Mucosa of rectum (tissue), 2 donors: ENCODE results near the gene TIAM2.

Source experiments
- H3K27ac ChIP-seq, 2 donors: one replicate each; pipeline ENCODE4 v1.7.0; 2013; ENCODE audit warnings: inconsistent platforms in 2 of 2, low read depth in 2 of 2, low read length in 2 of 2
- H3K27me3 ChIP-seq, 2 donors: one replicate each; pipeline ENCODE4 v1.7.0; 2013; ENCODE audit warnings: low read length in 2 of 2; ENCODE audit not compliant: control insufficient read depth in 2 of 2, insufficient read depth in 2 of 2
- H3K36me3 ChIP-seq, 2 donors: one replicate each; pipeline ENCODE4 v1.7.0; 2013; ENCODE audit warnings: low read length in 2 of 2; ENCODE audit not compliant: control insufficient read depth in 2 of 2, insufficient read depth in 2 of 2
- H3K4me1 ChIP-seq, 2 donors: one replicate each; pipeline ENCODE4 v1.7.0; 2013; ENCODE audit warnings: low read length in 2 of 2, mild to moderate bottlenecking in 1 of 2; ENCODE audit not compliant: control insufficient read depth in 2 of 2, insufficient read depth in 2 of 2
- H3K4me3 ChIP-seq, 2 donors: one replicate each; pipeline ENCODE4 v1.7.0; 2013; ENCODE audit warnings: low read length in 2 of 2
- H3K9ac ChIP-seq, 2 donors: one replicate each; pipeline ENCODE4 v1.7.0; 2013; ENCODE audit warnings: low read length in 2 of 2, low read depth in 1 of 2, mild to moderate bottlenecking in 1 of 2
- H3K9me3 ChIP-seq, 2 donors: one replicate each; pipeline ENCODE4 v1.7.0; 2013; ENCODE audit warnings: low read length in 2 of 2; ENCODE audit not compliant: control insufficient read depth in 2 of 2
- donor health status: healthy.
- donor health status: Normal muscosa, but diverticular disease.

The TIAM2 gene

DNA sequence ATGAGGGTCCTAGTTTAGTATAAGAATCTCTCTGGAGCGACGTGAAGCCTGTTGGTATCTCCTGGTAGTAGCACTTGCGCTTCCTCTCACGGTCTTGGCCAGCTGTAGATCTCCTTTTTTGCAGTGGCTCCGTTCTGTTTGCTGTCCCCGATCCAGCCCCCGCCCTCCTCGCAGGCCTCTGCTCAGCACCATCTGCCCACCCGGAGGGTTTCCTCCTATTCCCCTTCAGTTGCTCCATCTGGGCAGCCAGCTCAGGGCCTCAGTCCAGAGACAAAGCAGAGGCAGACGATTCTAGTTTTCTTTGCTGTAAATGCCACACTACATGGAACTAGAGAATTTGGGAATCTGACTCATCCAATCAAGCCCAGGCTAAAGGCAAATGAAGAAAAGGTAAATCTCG is 126.6 kb downstream of the TIAM2 start:
- Histone ChIP-seq H3K9ac (no peak overlapping the region), H3K27me3 (no peaks in the 10 kb centered on the region), H3K4me1 (no peaks in the 10 kb centered on the region), H3K4me3 (no peak overlapping the region), H3K27ac (no peak overlapping the region), H3K9me3 (no peaks in the 10 kb centered on the region), H3K36me3 (no peaks in the 10 kb centered on the region)

DNA sequence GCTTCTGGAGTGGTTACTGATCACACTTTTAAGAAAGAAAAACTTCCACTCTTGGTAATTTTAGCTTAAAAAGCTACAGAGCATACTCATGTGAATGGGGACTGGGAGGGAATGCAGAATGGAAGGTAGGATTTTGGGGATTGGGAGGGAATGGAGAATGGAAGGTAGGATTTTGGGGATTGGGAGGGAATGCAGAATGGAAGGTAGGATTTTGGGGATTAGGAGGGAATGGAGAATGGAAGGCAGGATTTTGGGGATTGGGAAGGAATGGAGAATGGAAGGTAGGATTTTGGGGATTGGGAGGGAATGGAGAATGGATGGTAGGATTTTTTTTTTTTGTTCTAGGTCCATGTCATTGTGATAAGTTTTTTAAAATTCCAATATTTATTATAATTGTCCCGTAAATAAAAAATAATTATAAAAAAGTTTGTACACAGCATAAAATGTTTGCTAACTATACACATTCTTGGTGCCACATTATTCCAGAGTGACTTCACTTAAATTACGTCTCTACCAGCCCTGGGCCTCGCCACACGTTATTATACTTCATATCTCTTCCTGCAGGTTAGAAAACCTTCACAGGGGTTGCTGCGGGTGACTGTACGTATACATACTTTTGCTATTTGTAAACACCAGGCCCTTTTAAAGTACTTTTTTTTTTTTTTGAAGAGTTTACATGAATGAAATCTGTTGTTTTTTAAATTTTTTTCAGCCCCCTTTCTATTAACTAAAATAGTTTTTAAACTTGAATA is 127.3 kb downstream of the TIAM2 start:
- no peak overlapping the region for H3K4me3 ChIP-seq
- H3K36me3 ChIP-seq = no peaks in the 10 kb centered on the region
- H3K9ac ChIP-seq = no peak overlapping the region
- H3K9me3 ChIP-seq = no peaks in the 10 kb centered on the region
- H3K27me3 ChIP-seq = no peaks in the 10 kb centered on the region
- no peak overlapping the region for H3K27ac ChIP-seq
- no peaks in the 10 kb centered on the region for H3K4me1 ChIP-seq

DNA sequence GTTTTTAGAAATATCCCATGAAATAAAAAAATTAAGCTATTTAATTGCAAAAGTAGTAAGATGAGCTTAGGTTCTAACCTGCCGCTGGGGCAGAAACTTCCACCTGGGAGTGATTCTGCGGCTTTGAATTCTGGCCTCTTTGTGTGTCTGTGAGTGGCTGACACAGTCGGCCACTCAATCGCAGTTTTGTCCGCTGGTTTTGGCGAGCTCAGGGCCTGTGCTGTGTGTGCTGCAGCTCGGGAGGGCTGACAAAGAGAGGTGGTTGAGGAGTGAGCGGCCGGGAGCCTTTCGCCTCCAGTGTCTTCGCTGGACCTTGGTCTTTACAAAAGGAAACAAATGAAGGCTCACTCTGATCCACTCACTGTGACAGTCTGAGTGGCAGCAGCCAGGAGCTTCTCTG is 128.4 kb downstream of the TIAM2 start:
- Histone ChIP-seq H3K36me3 (no peaks in the 10 kb centered on the region), H3K27ac (no peak overlapping the region), H3K9ac (no peak overlapping the region), H3K4me3 (no peak overlapping the region), H3K9me3 (no peaks in the 10 kb centered on the region), H3K4me1 (no peaks in the 10 kb centered on the region), H3K27me3 (no peaks in the 10 kb centered on the region)

DNA sequence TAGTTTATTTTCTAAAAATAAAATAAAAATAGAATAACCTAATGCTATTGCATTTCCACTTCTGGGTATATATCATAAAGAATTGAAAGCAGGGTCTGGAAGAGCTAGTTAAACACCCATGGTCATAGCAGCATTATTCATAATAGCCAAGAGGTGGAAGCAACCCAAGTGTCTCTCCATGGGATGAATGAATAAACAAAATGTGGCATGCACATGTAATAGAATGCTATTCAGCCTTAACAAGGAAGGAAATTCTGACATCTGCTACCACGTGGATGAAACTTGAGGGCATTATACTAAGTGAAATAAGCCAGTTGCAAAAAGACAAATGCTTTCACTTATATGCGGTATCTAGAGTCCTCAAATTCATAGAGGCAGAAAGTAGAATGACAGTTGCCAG is 130.8 kb downstream of the TIAM2 start:
- Histone ChIP-seq H3K27ac (no peak overlapping the region), H3K9me3 (no peaks in the 10 kb centered on the region), H3K4me3 (no peak overlapping the region), H3K36me3 (no peaks in the 10 kb centered on the region), H3K4me1 (no peaks in the 10 kb centered on the region), H3K27me3 (no peaks in the 10 kb centered on the region), H3K9ac (no peak overlapping the region)

DNA sequence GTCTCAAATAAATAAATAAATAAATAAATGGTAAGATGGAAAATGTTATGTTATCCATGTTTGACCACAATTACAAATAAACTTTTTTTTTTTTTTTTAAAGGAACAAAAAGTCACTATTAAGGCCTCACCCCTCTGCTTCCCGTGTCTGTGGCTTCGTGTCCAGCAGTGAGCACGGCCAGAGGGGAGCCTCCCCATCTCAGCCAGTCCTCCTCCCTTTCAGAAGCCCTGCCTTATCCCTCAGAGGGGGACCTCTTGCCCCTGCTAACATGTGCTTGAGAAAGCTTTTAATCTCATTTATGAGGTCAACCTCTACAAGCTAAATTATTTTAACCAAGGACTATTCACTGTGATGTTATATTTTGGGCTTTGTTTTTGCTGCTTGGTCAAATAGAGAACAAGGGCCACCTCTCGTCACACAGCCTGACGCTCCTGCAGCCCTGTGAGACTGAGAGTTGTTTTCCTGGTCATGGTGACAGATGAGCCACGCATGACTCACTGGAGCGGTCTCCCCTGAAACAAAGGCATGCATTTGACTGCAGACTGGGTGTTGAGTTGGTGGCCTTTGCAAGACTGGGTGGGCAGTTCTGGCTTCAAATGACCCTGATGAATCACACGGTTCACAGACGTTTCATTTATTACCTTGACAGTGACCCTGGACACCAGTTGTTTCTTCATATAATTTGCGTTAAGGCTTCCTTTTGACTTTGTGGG is 131.8 kb downstream of the TIAM2 start:
- Histone ChIP-seq H3K9ac (no peak overlapping the region), H3K27ac (no peak overlapping the region), H3K9me3 (no peaks in the 10 kb centered on the region), H3K27me3 (no peaks in the 10 kb centered on the region), H3K36me3 (no peaks in the 10 kb centered on the region), H3K4me3 (no peak overlapping the region), H3K4me1 (no peaks in the 10 kb centered on the region)

DNA sequence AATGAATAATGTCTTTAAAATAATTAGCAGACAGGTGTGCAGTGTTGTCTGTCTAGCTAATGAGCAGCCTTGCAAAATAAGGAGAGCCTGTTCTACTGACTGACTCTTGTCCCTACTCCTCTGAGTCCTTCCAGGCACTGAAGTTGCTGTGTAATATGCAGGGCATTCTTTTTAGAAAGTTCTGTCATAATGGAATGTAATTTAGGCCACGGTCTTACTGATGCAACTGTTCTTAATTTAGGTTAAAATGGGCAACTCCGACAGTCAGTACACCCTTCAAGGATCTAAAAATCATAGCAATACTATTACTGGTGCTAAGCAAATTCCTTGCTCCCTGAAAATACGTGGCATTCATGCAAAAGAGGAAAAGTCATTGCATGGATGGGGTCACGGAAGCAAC is 133.9 kb downstream of the TIAM2 start:
- Histone ChIP-seq H3K4me3 (no peak overlapping the region), H3K9me3 (no peaks in the 10 kb centered on the region), H3K27me3 (no peaks in the 10 kb centered on the region), H3K36me3 (no peaks in the 10 kb centered on the region), H3K4me1 (no peaks in the 10 kb centered on the region), H3K27ac (no peak overlapping the region), H3K9ac (no peak overlapping the region)

DNA sequence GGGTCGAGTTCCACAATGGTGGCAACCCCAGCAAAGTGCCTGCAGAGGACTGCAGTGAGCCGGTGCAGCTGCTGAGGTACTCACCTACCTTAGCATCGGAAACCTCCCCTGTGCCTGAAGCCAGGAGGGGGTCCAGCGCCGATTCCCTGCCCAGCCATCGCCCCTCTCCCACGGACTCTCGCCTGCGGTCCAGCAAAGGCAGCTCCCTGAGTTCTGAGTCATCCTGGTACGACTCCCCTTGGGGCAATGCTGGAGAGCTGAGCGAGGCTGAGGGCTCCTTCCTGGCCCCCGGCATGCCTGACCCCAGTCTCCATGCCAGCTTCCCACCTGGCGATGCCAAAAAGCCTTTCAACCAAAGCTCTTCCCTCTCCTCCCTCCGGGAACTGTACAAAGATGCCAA is 134.6 kb downstream of the TIAM2 start:
- no peak overlapping the region for H3K9ac ChIP-seq
- no peaks in the 10 kb centered on the region for H3K27me3 ChIP-seq
- no peaks in the 10 kb centered on the region for H3K36me3 ChIP-seq
- no peak overlapping the region for H3K27ac ChIP-seq
- no peaks in the 10 kb centered on the region for H3K9me3 ChIP-seq
- no peak overlapping the region for H3K4me3 ChIP-seq
- no peaks in the 10 kb centered on the region for H3K4me1 ChIP-seq

DNA sequence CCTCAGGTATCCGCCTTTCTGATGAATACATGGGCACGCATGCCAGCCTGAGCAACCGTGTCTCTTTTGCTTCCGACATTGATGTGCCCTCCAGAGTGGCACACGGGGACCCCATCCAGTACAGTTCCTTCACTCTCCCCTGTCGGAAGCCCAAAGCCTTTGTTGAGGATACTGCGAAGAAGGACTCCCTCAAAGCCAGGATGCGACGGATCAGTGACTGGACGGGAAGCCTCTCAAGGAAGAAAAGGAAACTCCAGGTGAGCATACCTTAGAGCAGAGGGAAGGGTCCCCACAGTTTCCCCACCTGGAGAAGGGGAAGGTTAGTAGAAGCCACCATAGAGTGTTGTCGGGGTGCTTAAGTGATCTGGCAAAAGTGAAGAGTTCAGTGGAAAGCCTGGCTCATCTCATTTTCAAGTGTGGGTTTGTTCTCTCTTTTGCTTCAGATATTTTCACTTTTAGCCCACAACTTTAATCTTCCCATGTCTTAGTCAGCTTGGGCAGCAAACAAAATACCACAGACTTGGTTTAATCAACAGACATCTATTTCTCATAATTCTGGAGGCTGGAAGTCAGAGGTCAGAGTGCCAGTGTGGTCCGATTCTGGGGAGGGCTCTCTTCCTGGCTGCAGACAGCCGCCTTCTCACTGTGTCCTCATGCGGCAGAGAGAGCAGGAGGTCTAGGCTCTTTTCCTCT is 135.2 kb downstream of the TIAM2 start:
- Histone ChIP-seq H3K36me3 (no peaks in the 10 kb centered on the region), H3K9me3 (no peaks in the 10 kb centered on the region), H3K27me3 (no peaks in the 10 kb centered on the region), H3K4me1 (no peaks in the 10 kb centered on the region), H3K4me3 (no peak overlapping the region), H3K27ac (no peak overlapping the region), H3K9ac (no peak overlapping the region)

DNA sequence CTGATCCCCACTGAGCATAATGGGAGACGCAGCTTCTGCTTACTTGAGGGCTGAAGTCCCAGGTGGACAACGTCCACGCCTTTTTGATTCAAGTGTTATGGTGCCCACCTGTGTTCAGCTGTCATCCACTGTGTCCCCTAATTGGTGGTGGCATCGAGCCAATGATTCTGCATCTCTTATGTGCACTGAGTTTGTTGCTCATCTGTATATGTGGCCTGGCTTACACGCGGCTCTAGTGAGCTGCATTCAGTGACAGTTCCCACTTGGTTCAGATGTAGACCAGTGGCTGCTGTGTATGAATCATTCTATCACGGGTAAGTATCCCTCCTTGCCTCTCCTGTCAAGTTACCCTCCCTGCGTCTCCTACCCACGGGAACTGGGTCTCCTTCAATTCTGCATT is 137.5 kb downstream of the TIAM2 start:
- Histone ChIP-seq H3K27ac (no peak overlapping the region), H3K4me3 (no peak overlapping the region), H3K4me1 (no peaks in the 10 kb centered on the region), H3K9me3 (no peaks in the 10 kb centered on the region), H3K36me3 (no peaks in the 10 kb centered on the region), H3K9ac (no peak overlapping the region), H3K27me3 (no peaks in the 10 kb centered on the region)

DNA sequence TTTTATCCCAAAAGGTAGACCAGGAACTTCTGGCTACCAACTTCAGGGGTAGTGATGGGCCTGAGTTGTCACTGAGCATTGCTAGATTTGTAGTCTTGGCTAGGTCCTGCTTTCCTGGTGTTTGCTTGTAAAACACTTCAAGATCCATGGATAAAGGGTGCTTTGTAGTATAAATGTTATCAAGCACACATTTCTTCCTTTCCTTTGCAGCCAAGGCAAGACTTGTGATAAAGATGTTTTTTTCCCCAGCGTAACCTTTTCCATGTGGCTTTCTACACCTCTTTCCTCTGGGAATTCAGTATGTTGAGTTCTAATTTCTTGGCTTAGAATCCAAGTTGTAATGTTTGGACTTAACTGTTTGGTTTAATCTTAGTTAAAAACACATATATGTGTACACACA is 145.9 kb downstream of the TIAM2 start:
- Histone ChIP-seq H3K4me1 (no peaks in the 10 kb centered on the region), H3K27ac (no peak overlapping the region), H3K9ac (no peak overlapping the region), H3K9me3 (no peaks in the 10 kb centered on the region), H3K4me3 (no peak overlapping the region), H3K36me3 (no peaks in the 10 kb centered on the region), H3K27me3 (no peaks in the 10 kb centered on the region)
